Transverse colon (tissue), 3 donors: ENCODE results near the gene ZER1.

Source experiments
- CTCF ChIP-seq, 5 experiments: fragments of 200-600 bp in 3 of 5; fragments of 450-650 bp in 2 of 5; sonication (generic) in 3 of 5; IDR thresholded peaks; 1 replicate in 2 of 5; 2 replicates in 3 of 5; pipeline ENCODE4 v1.5.1; 2016 to 2017; ENCODE audit warnings: antibody characterized with exemption in 5 of 5, inconsistent platforms in 3 of 5, mild to moderate bottlenecking in 2 of 5, moderate library complexity in 1 of 5
- POLR2A ChIP-seq: fragments of 450-650 bp; IDR thresholded peaks from one replicate; pipeline ENCODE4 v1.6.1; 2016; ENCODE audit warnings: antibody characterized with exemption, mild to moderate bottlenecking, moderate library complexity

- TF ChIP-seq CTCF (IDR thresholded peaks at IDR 0.05) = no peak
- no peak for TF ChIP-seq POLR2A
Measured at GRCh38 chr9:128802482-128802881, 30.8 kb upstream of the ZER1 start.
